ENCODE data around the gene SOWAHA. TPM values are rescaled to one million over a fixed set of nuclear protein-coding genes. Genes with fewer than 3 reads are reported as not detected.

SOWAHA gene
- polyA plus RNA-seq, 2 of the 4 experiments (the other 2 are of a cell fraction), result 0.06 to 0.10 TPM

GRCh38 chr5:132766806-132767055, 46.4 kb upstream of the SOWAHA start:
- Histone ChIP-seq H3K4me3 (no peak overlapping the region), H3K9me3 (no peaks in the 10 kb centered on the region), H3K4me1 (no peaks in the 10 kb centered on the region), H3K27ac (no peak overlapping the region), H3K4me2 (no peak overlapping the region)
- 94% methylated on average over 1 of the region's 1 CpG for WGBS (ENCODE audit: missing lambda C conversion rate)
- ChIA-PET POLR2A (no interaction called here), CTCF (interaction anchor here (0.5 to 4.9 kb wide), 4 partner anchors 24 to 53 kb away, joined by 3 to 23 read pairs (median 3); no protein-coding TSS in a partner anchor)
- DNase-seq (ENCODE audit: low read depth in 1 of 2, low spot score in 1 of 2) (no peak), ATAC-seq (no peak), FAIRE-seq (no peak)
- TF ChIP-seq CEBPB (IDR thresholded peaks at IDR 0.05) (no peak), KDM1A (IDR thresholded peaks at IDR 0.05; ENCODE audit: low read depth) (no peak), REST (IDR thresholded peaks at IDR 0.05) (no peak), CBX8 (IDR thresholded peaks at IDR 0.05) (no peak), ZC3H11A (IDR thresholded peaks at IDR 0.05) (no peak)

GRCh38 chr5:132767150-132767549, 46.0 kb upstream of the SOWAHA start:
- H3K27ac ChIP-seq, result no peak overlapping the region
- FAIRE-seq, result no peak
- ATAC-seq, result no peak
- H3K4me2 ChIP-seq, result no peak overlapping the region
- WGBS (ENCODE audit: missing lambda C conversion rate), result 80% methylated on average over 2 of the region's 2 CpGs
- no peak overlapping the region for H3K4me3 ChIP-seq
- TF ChIP-seq E2F6 (IDR thresholded peaks at IDR 0.05; ENCODE audit: borderline replicate concordance, low read depth), result no peak
- TF ChIP-seq JUNB (IDR thresholded peaks at IDR 0.05), result no peak
- no peak for TF ChIP-seq RARB (CRISPR knock-in tag; IDR thresholded peaks at IDR 0.05)
- no peak for TF ChIP-seq FOSB (CRISPR knock-in tag; IDR thresholded peaks at IDR 0.05)
- TF ChIP-seq SREBF2 (IDR thresholded peaks at IDR 0.05), result no peak
- TF ChIP-seq ZFP36 (IDR thresholded peaks at IDR 0.05; ENCODE audit: borderline replicate concordance, partially characterized antibody), result no peak
- no peak for TF ChIP-seq EP300 (IDR thresholded peaks at IDR 0.05)
- TF ChIP-seq REST (IDR thresholded peaks at IDR 0.05), result no peak
- TF ChIP-seq USF2 (IDR thresholded peaks at IDR 0.05), result no peak
- TF ChIP-seq ZC3H11A (IDR thresholded peaks at IDR 0.05), result no peak
- TF ChIP-seq ZNF302 (CRISPR knock-in tag; IDR thresholded peaks at IDR 0.05), result no peak
- TF ChIP-seq EHF (CRISPR knock-in tag; IDR thresholded peaks at IDR 0.05), result no peak
- TF ChIP-seq POLR2A (IDR thresholded peaks at IDR 0.05; ENCODE audit: low read length), result no peak
- no peak for TF ChIP-seq PHF8 (IDR thresholded peaks at IDR 0.05; ENCODE audit: borderline replicate concordance, low read depth)
- no peak for TF ChIP-seq RFX5 (IDR thresholded peaks at IDR 0.05)
- TF ChIP-seq HMGXB4 (CRISPR knock-in tag; IDR thresholded peaks at IDR 0.05; ENCODE audit: borderline replicate concordance), result no peak
- TF ChIP-seq HOXB5 (CRISPR knock-in tag; IDR thresholded peaks at IDR 0.05), result no peak
- no peak for TF ChIP-seq RCOR1 (IDR thresholded peaks at IDR 0.05; ENCODE audit: low read depth, low read length)
- TF ChIP-seq NFE2L2 (conservative IDR thresholded peaks at IDR 0.05; ENCODE audit: low read length), result no peak
- no peaks in the 10 kb centered on the region for H3K4me1 ChIP-seq
- ChIA-PET CTCF (interaction anchor here (1.5 to 4.9 kb wide), 2 partner anchors 28 to 53 kb away, joined by 3 to 23 read pairs; no protein-coding TSS in a partner anchor), POLR2A (no interaction called here)
- H3K9me3 ChIP-seq, result no peaks in the 10 kb centered on the region
- no peak for DNase-seq (ENCODE audit: low read depth in 1 of 2, low spot score in 1 of 2)
